Skeletal muscle tissue (tissue), 4 donors: ENCODE results near the gene ANO3. TPM values are rescaled to one million over a fixed set of nuclear protein-coding genes. Genes with fewer than 3 reads are reported as not detected.
"Not testable (repeated sequence)": the region's sequence is repeated elsewhere in the genome, so short reads cannot be mapped to it uniquely, and the experiment has no call there.

Experiments used
- H3K27ac ChIP-seq: one replicate; pipeline ENCODE4 v1.7.0; 2013; ENCODE audit warnings: mild to moderate bottlenecking, low read depth, low read length, inconsistent platforms
- H3K27me3 ChIP-seq, 3 donors: one replicate each; pipeline ENCODE4 v1.7.0; 2013; ENCODE audit warnings: low read length in 3 of 3; ENCODE audit not compliant: control insufficient read depth in 3 of 3, insufficient read depth in 3 of 3
- H3K36me3 ChIP-seq, 3 donors: one replicate each; pipeline ENCODE4 v1.7.0; 2013; ENCODE audit warnings: low read length in 3 of 3; ENCODE audit not compliant: control insufficient read depth in 3 of 3, insufficient read depth in 3 of 3
- H3K4me1 ChIP-seq, 3 donors: one replicate each; pipeline ENCODE4 v1.7.0; 2013; ENCODE audit warnings: low read length in 3 of 3, mild to moderate bottlenecking in 3 of 3; ENCODE audit not compliant: control insufficient read depth in 3 of 3, insufficient read depth in 3 of 3
- H3K4me3 ChIP-seq, 3 donors: one replicate each; pipeline ENCODE4 v1.7.0; 2013; ENCODE audit warnings: low read length in 3 of 3
- H3K9ac ChIP-seq, 3 donors: one replicate each; pipeline ENCODE4 v1.7.0; 2013; ENCODE audit warnings: low read length in 3 of 3, mild to moderate bottlenecking in 3 of 3, moderate library complexity in 2 of 3, low read depth in 1 of 3
- H3K9me3 ChIP-seq, 3 donors: one replicate each; pipeline ENCODE4 v1.7.0; 2013; ENCODE audit warnings: low read length in 3 of 3; ENCODE audit not compliant: control insufficient read depth in 3 of 3
- total RNA-seq: library from RNA; depleted of rRNA; stranded (reverse); fragments of >200 nt; gene quantifications from one replicate; pipeline ENCODE4 v1.2.3, GENCODE V29; 2014
- donor health status: Osteomylitis.

Gene ANO3
- under 0.01 TPM for total RNA-seq

GRCh38 chr11:26331911-26332571 lies at the start of gene ANO3:
TSS of gene ANO3 (plus strand) at chr11:26332130. CDS start at chr11:26332276, 146 bp downstream.
- Histone ChIP-seq H3K36me3 (no peaks in the 10 kb centered on the region), H3K4me1 (no peaks in the 10 kb centered on the region), H3K27ac (no peak within 1 kb of the TSS), H3K27me3 (peaks cover 3 to 10% (median 10%) of the 10 kb centered on the region in 3 donors), H3K9ac (no peak within 1 kb of the TSS), H3K9me3 (no peaks in the 10 kb centered on the region), H3K4me3 (peak within 1 kb of the TSS in 2 of 3 donors; percentile 13 to 45)

GRCh38 chr11:26283852-26284408 lies 48.0 kb upstream of the ANO3 start:
- Histone ChIP-seq H3K9ac (no peak overlapping the region), H3K9me3 (no peaks in the 10 kb centered on the region), H3K4me3 (no peak overlapping the region), H3K27me3 (no peaks in the 10 kb centered on the region), H3K36me3 (no peaks in the 10 kb centered on the region), H3K27ac (no peak overlapping the region), H3K4me1 (no peaks in the 10 kb centered on the region)

GRCh38 chr11:26285608-26286007 lies 46.3 kb upstream of the ANO3 start:
- Histone ChIP-seq H3K4me3 (no peak overlapping the region), H3K4me1 (no peaks in the 10 kb centered on the region), H3K9me3 (no peaks in the 10 kb centered on the region), H3K9ac (no peak overlapping the region), H3K36me3 (no peaks in the 10 kb centered on the region), H3K27me3 (no peaks in the 10 kb centered on the region), H3K27ac (no peak overlapping the region)

DNA sequence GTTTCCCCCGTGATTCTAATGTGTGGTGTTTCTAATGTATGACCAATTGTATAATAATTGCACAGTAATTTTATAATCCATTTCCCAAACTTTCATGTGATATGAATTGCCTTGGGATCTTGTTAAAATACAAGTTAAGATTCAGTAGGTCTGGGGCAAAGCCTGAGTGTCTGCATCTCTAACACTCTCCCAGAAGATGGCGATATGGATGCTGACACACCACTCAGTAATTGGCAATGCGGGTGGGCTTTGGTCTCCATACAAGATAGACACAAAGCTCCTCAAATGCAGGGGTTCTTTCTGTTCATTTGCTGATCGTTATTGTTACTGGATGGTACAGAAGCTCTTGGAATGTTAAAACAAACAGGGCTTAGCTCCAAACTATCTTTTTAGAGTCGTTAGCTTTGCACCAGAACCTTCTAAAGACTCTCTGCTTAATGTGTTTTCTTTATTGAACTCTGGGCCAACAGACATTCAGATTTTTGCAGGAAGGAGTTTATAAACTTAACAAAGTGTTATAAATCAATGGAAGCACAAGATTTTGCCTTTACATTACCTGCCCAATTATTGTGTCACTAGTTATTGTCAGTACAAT lies 45.4 kb upstream of the ANO3 start:
- Histone ChIP-seq H3K27me3 (no peaks in the 10 kb centered on the region), H3K9ac (no peak overlapping the region), H3K36me3 (no peaks in the 10 kb centered on the region), H3K4me3 (no peak overlapping the region), H3K9me3 (no peaks in the 10 kb centered on the region), H3K27ac (no peak overlapping the region), H3K4me1 (no peaks in the 10 kb centered on the region)

DNA sequence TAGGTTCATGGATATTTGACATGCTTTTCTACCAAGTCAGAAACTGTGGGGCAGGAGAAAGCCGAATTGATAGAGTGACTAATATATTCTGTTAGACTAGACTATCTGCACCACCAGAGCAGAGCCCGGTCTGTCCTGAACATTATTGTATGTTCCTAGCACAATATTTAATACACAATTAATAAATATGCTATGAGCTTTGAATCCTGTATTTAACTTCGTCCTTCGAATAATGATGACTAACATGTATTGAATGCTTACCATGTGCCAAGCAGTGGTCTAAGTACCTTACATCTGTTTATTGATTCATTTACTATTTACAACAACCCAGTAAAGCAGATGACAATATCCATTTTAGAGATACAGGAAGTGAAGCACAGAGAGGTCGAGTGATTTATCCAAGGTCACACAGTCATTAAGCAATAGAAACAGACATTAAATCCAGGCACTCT lies 44.8 kb upstream of the ANO3 start:
- H3K4me3 ChIP-seq, result no peak overlapping the region
- no peaks in the 10 kb centered on the region for H3K4me1 ChIP-seq
- H3K27me3 ChIP-seq, result no peaks in the 10 kb centered on the region
- no peak overlapping the region for H3K9ac ChIP-seq
- no peak overlapping the region for H3K27ac ChIP-seq
- no peaks in the 10 kb centered on the region for H3K36me3 ChIP-seq
- no peaks in the 10 kb centered on the region for H3K9me3 ChIP-seq

GRCh38 chr11:26297189-26297975 lies 34.5 kb upstream of the ANO3 start:
- H3K4me1 ChIP-seq, result no peaks in the 10 kb centered on the region
- H3K36me3 ChIP-seq, result no peaks in the 10 kb centered on the region
- no peaks in the 10 kb centered on the region for H3K9me3 ChIP-seq
- H3K27me3 ChIP-seq, result no peaks in the 10 kb centered on the region
- no peak overlapping the region for H3K27ac ChIP-seq
- H3K9ac ChIP-seq, result no peak overlapping the region
- H3K4me3 ChIP-seq, result no peak overlapping the region

DNA sequence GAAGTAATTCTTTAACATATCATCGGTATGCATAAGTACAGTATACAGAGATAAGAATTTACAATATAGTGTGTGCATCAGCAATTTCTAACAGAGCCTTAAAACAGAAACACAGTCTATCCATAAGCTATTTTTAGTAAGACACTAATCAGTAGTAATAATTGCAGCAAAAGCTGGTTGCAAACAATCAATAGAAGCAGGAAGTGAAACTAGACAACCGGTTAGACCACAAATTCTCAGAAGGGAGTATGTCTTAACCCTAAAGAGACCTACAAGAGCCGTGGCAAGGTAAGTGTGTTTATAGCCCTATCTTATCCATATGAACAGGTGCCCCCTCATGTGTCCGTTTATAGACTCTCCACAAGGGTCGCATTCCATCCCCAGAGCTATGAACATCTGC lies 15.6 kb upstream of the ANO3 start:
- H3K27me3 ChIP-seq, H3K4me1 ChIP-seq, H3K4me3 ChIP-seq, H3K9me3 ChIP-seq, H3K9ac ChIP-seq, H3K36me3 ChIP-seq, H3K27ac ChIP-seq: not testable (repeated sequence)

- no peaks in the 10 kb centered on the region for H3K36me3 ChIP-seq
- no peaks in the 10 kb centered on the region for H3K9me3 ChIP-seq
- H3K4me3 ChIP-seq, result no peak overlapping the region
- no peaks in the 10 kb centered on the region for H3K27me3 ChIP-seq
- no peak overlapping the region for H3K27ac ChIP-seq
- no peak overlapping the region for H3K9ac ChIP-seq
- no peaks in the 10 kb centered on the region for H3K4me1 ChIP-seq
These were observed 12.0 kb upstream of the ANO3 start for GRCh38 chr11:26319906-26320305.

DNA sequence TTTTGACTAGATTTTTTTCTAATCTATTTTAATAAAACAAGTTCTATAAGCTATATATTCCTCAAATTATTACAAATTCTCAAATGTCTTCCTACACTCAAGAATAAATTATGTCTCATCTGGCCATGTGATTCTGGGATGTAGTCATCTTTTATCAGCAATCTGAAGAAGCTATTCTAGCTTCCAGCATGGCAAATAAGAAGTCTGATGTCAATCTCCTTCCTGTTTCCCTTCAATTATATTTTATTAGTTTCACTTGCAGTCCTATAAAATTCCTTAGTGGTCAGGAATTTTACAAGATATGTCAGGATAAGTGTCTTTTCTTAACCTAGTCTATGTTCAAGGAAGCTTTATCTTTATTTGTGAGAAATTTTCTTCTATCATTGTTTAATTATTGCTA lies 10.4 kb upstream of the ANO3 start:
- Histone ChIP-seq H3K9ac (no peak overlapping the region), H3K27ac (no peak overlapping the region), H3K9me3 (no peaks in the 10 kb centered on the region), H3K36me3 (no peaks in the 10 kb centered on the region), H3K4me1 (no peaks in the 10 kb centered on the region), H3K4me3 (no peak overlapping the region), H3K27me3 (no peaks in the 10 kb centered on the region)
